GM15510 (cell line): Measurements from ENCODE around the gene HSPA12A.

Experiments used
- POLR2A ChIP-seq: IDR thresholded peaks from 3 replicates; pipeline ENCODE4 v1.6.1; 2011; ENCODE audit warnings: borderline replicate concordance; ENCODE audit not compliant: insufficient read length; ENCODE audit errors: extremely low read depth

Gene HSPA12A

GRCh38 chr10:116664631-116665030 is 77.7 kb downstream of the HSPA12A start:
- TF ChIP-seq POLR2A, result no peak

DNA sequence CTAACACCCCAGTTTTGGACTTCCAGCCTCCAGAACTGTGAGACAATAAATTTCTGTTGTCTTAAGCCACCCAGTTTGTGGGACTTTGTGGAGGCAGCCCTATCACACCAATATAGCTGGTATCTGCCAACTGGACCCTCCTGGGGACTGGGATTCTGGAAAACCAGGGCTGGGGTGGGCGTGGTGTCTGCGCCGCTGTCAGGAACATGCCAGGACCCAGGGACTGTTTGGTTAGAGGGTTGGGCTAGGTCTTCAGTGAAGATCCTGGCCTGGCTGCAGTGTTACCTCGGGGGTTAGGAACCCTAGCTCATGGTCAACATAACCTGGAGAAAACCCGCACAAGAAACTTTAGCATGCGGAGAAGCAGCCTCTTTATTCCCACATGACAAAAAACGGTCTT is 79.0 kb downstream of the HSPA12A start:
- no peak for TF ChIP-seq POLR2A

DNA sequence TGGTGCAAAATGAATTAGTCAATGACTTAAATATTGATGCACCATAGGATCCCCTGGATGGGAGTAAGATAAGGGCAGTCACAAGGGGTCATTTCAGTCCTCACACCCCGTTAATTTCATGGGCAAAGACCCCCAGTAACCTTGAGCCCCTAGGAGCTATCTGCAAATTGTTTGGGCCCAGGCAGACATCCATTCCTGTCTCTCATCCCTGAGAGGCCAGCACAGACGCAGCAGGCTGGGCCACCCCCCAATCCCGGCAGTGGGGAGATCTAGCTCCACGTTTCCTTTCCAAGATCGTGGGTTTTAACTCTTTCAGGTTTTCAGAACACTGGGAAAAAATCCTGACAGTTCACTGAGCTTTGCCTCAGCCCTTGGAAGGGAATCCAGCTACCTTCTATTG is 81.5 kb downstream of the HSPA12A start:
- no peak for TF ChIP-seq POLR2A

GRCh38 chr10:116659049-116659670 is 83.2 kb downstream of the HSPA12A start:
- TF ChIP-seq POLR2A, result no peak

DNA sequence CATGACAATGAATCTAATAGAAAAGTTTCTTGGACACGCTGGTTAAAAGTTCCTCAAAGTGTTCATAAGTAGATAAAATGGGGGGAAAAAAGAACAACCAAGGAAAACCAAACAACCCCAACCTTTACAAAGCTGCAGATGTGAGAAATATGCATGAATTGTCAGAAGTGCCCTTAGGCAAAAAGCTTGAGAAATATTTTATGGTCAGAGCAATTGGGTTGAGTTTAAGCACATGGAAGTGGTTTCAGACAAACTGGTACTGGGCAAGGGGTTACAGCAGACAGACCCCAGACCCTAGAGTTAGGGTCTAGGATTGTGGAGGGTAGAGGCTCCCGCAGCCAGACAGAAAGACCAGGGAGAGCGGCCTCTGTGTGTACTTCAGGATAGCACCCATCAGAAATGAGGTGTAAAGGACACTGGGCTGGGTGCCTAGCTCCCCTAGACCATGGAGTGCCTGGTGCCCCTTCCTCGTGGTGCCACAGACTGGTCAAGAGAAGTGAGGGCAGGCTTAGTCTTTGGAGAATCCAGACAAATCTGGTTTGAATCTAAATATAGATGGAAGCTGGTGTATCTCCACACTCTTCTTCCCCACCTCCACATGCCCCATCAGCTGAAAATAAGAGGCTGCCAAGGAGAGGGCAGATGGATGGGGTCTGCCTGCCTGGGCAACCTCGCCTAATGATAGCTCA is 84.4 kb downstream of the HSPA12A start:
- no peak for TF ChIP-seq POLR2A

DNA sequence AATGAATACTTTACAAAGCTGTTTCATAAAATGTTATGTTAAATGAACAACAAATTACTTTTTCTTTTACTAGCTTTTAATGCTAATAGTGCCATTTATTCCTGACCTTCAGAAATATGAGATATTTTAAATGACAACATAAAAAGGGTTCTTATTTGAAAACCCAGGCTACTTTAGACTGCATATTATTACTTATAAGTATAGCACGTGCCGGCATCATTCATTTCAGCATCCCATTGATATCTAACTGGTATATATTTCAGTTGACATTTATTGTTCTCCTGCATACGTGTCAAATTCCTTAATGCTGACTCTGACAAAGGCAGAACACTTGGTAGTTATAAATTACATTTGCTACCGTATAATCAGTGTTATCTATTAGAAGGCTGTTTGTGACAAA is 86.3 kb downstream of the HSPA12A start:
- no peak for TF ChIP-seq POLR2A

DNA sequence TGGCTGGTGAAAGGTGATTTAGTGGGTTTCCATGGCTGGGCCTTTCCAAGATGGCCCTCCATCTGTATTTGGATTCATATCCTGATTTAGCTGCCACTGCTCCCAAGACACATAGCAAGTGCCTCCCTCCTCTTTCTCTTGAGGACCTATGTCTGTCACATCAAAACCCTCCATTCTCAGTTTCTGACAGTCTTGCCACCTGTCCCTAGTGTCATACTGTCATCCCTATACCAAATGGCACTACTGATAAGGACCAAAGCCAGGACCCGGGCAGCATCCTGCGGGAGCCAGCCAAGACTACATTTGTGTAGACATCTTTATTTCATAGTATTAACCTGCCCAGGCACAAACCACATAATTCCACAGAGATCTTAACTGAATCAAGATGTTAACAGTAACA is 86.8 kb downstream of the HSPA12A start:
- TF ChIP-seq POLR2A, result no peak

DNA sequence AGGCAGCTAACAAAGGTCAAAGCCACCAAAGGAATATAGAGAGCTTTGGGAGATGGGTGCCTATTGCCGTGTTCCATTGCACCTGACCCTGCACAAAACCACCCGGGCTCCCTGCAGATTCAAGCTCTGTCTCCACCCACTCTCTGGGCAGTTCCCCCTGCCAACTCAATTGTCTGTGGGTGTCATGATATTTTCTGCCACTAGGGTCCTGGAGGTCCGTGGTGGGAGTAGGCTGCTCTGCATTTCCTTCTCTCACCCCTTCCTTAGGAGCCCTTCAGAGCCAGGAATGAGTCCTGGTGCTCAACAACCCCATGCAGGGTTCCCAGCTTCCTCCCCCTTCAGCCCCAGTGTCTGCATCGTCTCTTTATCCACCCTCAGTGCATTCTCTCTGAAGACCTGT is 87.5 kb downstream of the HSPA12A start:
- TF ChIP-seq POLR2A, result no peak

- TF ChIP-seq POLR2A, result no peak
These were observed 88.5 kb downstream of the HSPA12A start for GRCh38 chr10:116653885-116654284.

DNA sequence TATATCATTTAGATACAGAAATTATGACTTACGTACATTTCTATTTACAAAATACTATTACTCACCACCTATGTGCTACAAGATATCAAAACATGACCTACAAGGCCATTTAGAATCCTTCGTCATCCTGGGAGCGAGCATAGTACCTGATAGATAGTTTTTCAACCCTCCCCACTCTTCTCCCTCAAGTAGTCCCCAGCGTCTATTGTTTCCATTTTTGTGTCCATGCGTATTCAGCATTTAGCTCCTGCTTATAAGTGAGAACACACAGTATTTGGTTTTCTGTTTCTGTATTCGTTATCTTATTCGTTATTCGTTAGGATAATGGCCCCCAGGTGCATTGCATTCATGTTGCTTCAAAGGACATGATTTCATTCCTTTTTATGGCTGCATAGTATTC is 93.5 kb downstream of the HSPA12A start:
- no peak for TF ChIP-seq POLR2A

DNA sequence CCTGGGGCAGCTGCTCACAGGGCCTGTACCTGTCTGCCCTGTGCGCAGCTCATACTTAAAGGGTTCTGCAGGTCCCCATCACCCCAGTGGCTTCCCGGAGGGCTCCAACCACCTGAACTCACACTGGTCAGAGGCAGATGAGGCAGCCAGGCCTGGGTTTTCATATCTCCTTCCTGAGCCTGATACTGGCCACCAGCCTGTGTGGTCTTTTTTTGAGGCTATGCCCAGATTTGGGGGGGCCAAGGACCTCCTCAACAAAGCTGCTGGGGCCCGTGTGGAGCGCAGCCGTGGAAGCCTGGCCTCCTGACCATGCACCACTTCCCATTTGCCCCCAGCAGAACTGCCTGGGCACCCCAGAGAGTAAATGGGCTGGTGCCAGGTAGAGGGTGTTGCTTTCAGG is 95.9 kb downstream of the HSPA12A start:
- TF ChIP-seq POLR2A, result no peak

DNA sequence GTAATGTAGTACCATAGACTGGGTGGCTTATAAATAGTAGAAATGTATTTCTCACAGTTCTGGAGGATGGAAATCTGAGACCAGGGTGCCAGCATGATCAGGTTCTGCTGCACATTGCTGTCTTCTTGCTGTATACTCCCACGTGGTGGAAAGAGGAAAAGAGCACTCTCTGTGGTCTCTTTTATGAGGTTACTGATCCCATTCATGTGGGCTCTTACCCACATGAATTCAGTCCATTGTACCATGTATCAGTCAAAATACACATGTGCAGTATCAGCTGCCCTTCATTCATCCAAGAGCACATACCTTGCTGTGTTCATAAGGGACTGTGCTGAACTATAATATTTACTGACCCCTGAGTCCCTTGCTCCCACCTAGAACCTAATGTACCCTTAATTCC is 104.5 kb downstream of the HSPA12A start:
- no peak for TF ChIP-seq POLR2A

- no peak for TF ChIP-seq POLR2A
These were observed 105.4 kb downstream of the HSPA12A start for GRCh38 chr10:116636976-116637375.

DNA sequence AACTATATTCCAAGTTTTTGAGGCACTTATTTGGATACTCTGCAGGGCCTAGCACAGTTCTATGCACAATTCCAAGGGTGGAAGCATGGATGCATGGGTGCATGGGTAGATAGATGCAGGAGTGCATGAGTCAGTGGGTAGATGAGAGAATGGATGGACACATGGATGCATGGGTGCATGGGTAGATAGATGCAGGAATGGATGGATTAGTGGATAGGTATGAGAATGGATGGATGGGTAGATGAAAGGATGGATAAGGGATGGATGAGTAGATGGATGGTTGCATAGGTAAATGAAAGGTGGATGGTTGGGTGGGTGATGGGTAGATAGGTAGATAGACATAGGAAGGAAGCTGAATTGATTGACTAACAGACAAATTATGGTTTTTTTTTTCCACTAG is 106.0 kb downstream of the HSPA12A start:
- no peak for TF ChIP-seq POLR2A

GRCh38 chr10:116634126-116634975 is 108.0 kb downstream of the HSPA12A start:
- TF ChIP-seq POLR2A, result no peak
